ENCODE data around the gene BCAT1. TPM values are rescaled to one million over a fixed set of nuclear protein-coding genes. Genes with fewer than 3 reads are reported as not detected.

BCAT1 gene
- total RNA-seq, 1 donor = 453 TPM

- no peak for TF ChIP-seq CTCF (IDR thresholded peaks at IDR 0.05; ENCODE audit: insufficient read depth, low read length)
- no peak overlapping the region for H3K4me3 ChIP-seq (ENCODE audit: low read depth, low read length)
- peak; percentile 49 for DNase-seq (ENCODE audit: low read depth)
Measured at GRCh38 chr12:24898185-24898584, 50.7 kb downstream of the BCAT1 start.

- no peak for TF ChIP-seq CTCF (IDR thresholded peaks at IDR 0.05; ENCODE audit: insufficient read depth, low read length)
- H3K4me3 ChIP-seq (ENCODE audit: low read depth, low read length) = no peak overlapping the region
Measured at GRCh38 chr12:24896171-24896570, 52.7 kb downstream of the BCAT1 start.

GRCh38 chr12:24895612-24896011 lies 53.3 kb downstream of the BCAT1 start:
- no peak for TF ChIP-seq CTCF (IDR thresholded peaks at IDR 0.05; ENCODE audit: insufficient read depth, low read length)

More at GRCh38 chr12:24896171-24896570, 52.7 kb downstream of the BCAT1 start:
- DNase-seq (ENCODE audit: low read depth) = peak; percentile 65

GRCh38 chr12:24894879-24895278 lies 54.0 kb downstream of the BCAT1 start:
- no peak for DNase-seq (ENCODE audit: low read depth)
- TF ChIP-seq CTCF (IDR thresholded peaks at IDR 0.05; ENCODE audit: insufficient read depth, low read length) = no peak
- no peak overlapping the region for H3K4me3 ChIP-seq (ENCODE audit: low read depth, low read length)

More at GRCh38 chr12:24895612-24896011, 53.3 kb downstream of the BCAT1 start:
- peak; percentile 76 for DNase-seq (ENCODE audit: low read depth)
- no peak overlapping the region for H3K4me3 ChIP-seq (ENCODE audit: low read depth, low read length)

- no peak overlapping the region for H3K4me3 ChIP-seq (ENCODE audit: low read depth, low read length)
- DNase-seq (ENCODE audit: low read depth) = no peak
- TF ChIP-seq CTCF (IDR thresholded peaks at IDR 0.05; ENCODE audit: insufficient read depth, low read length) = no peak
Measured at GRCh38 chr12:24890048-24890803, 58.7 kb downstream of the BCAT1 start.

GRCh38 chr12:24889411-24889810 lies 59.5 kb downstream of the BCAT1 start:
- H3K4me3 ChIP-seq (ENCODE audit: low read depth, low read length) = no peak overlapping the region
- TF ChIP-seq CTCF (IDR thresholded peaks at IDR 0.05; ENCODE audit: insufficient read depth, low read length) = no peak
- no peak for DNase-seq (ENCODE audit: low read depth)
